ENCODE results near the gene EIF2AK2.

EIF2AK2 gene

DNA sequence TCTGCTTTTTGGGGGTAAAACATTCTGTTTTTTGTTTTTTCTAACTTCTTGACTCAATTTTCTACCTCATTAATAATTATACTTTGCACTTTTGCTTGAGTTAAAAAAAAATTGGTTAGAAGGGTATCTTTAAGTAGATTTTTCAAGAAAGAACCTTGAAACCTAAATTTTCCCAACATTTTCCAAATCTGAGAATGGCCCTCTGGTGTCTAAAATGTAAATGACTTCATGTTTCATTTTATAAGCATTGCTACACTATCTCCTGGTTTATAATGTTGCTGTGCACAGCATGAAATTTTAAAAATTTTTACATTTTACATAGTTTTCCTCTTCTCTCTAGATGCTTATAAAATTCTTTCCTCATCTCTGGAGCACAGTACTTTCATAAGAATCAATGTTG lies 14.2 kb downstream of the EIF2AK2 start:
- no peaks in the 10 kb centered on the region for H3K4me1 ChIP-seq (ENCODE audit: control insufficient read depth, insufficient read depth, low read length, unreplicated experiment)
- H3K27ac ChIP-seq (ENCODE audit: low read depth, low read length): no peak overlapping the region
- no peak overlapping the region for H3K4me3 ChIP-seq (ENCODE audit: low read depth, low read length)
- peaks cover 39% of the 10 kb centered on the region for H3K79me2 ChIP-seq (ENCODE audit: control insufficient read depth, insufficient read depth, low read length, unreplicated experiment)
- no peaks in the 10 kb centered on the region for H3K27me3 ChIP-seq (ENCODE audit: insufficient read depth, low read length)
- no peak overlapping the region for H2AFZ ChIP-seq (ENCODE audit: low read length, unreplicated experiment)
- peaks cover 72% of the 10 kb centered on the region for H3K36me3 ChIP-seq (ENCODE audit: insufficient read depth, low read length)

DNA sequence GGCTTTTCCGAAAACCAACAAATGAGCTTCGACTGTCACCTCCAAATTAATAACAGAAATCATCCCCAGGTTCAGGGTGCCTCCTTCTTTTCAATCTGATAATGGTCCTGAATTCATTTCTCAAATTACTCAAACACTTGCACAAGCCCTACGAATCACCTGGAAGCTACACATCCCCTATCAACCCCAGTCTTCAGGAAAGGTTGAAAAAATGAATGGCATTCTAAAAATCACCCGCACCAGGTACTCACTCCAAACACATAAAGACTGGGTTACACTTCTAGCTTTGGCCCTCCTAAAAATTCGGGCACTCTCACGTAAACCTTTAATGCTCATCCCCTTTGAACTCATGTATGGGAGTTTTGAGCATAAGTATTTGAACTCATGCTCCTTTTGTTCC lies 23.9 kb downstream of the EIF2AK2 start:
- Histone ChIP-seq H3K27ac (ENCODE audit: low read depth, low read length) (no peak overlapping the region), H3K4me3 (ENCODE audit: low read depth, low read length) (no peak overlapping the region), H3K4me1 (ENCODE audit: control insufficient read depth, insufficient read depth, low read length, unreplicated experiment) (no peaks in the 10 kb centered on the region), H3K79me2 (ENCODE audit: control insufficient read depth, insufficient read depth, low read length, unreplicated experiment) (peaks cover 83% of the 10 kb centered on the region), H3K36me3 (ENCODE audit: insufficient read depth, low read length) (peaks cover 83% of the 10 kb centered on the region), H2AFZ (ENCODE audit: low read length, unreplicated experiment) (no peak overlapping the region), H3K27me3 (ENCODE audit: insufficient read depth, low read length) (no peaks in the 10 kb centered on the region)

DNA sequence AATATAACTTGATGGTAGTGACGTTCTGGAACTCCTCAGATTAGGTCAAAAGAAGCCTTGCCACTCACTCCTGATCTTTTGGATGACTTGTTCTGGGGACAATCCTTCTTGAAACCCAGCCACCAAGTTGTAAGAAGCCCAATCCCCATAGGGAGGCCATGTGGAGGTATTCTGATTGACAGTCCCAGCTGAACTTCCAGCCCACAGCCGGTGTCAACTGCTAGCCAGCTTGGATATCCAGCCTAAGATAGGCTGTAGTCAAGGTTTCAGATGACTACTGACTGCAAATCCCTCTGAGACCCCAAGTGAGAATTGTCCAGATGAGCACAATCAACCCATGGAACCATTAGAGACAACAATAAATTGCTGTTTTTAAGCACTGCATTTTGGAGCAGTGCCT lies 31.4 kb downstream of the EIF2AK2 start:
- Histone ChIP-seq H3K79me2 (ENCODE audit: control insufficient read depth, insufficient read depth, low read length, unreplicated experiment) (peaks cover 38% of the 10 kb centered on the region), H3K36me3 (ENCODE audit: insufficient read depth, low read length) (peaks cover 49% of the 10 kb centered on the region), H3K27ac (ENCODE audit: low read depth, low read length) (no peak overlapping the region)

DNA sequence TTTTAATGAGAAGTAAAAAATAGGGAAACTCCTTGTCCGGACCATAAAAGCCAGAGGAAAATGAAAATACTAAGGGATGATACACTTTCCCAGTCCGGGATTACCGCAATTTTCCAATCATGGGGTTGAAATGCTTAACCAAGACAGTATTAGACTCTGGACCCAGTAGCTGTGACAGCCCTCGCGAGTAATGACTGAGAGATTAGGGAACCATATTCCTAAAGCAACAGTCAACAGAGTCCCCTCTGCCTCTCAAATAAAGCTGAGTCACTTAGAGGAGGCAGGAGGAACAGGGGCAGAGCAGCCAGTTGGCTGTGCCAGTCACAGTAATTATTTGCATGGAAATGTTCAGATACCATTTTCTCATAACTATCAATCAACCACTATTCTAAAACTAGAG lies 37.6 kb downstream of the EIF2AK2 start:
- Histone ChIP-seq H3K36me3 (ENCODE audit: insufficient read depth, low read length) (peaks cover 45% of the 10 kb centered on the region), H3K79me2 (ENCODE audit: control insufficient read depth, insufficient read depth, low read length, unreplicated experiment) (peaks cover 23% of the 10 kb centered on the region), H3K4me1 (ENCODE audit: control insufficient read depth, insufficient read depth, low read length, unreplicated experiment) (no peaks in the 10 kb centered on the region), H3K27ac (ENCODE audit: low read depth, low read length) (no peak overlapping the region; the same call in 1 of the 2 replicates), H3K27me3 (ENCODE audit: insufficient read depth, low read length) (no peaks in the 10 kb centered on the region), H3K4me3 (ENCODE audit: low read depth, low read length) (no peak overlapping the region), H2AFZ (ENCODE audit: low read length, unreplicated experiment) (no peak overlapping the region)

More for the DNA sequence above, 31.4 kb downstream of the EIF2AK2 start:
- no peaks in the 10 kb centered on the region for H3K4me1 ChIP-seq (ENCODE audit: control insufficient read depth, insufficient read depth, low read length, unreplicated experiment)
- H3K27me3 ChIP-seq (ENCODE audit: insufficient read depth, low read length): no peaks in the 10 kb centered on the region
- no peak overlapping the region for H2AFZ ChIP-seq (ENCODE audit: low read length, unreplicated experiment)
- no peak overlapping the region for H3K4me3 ChIP-seq (ENCODE audit: low read depth, low read length)

DNA sequence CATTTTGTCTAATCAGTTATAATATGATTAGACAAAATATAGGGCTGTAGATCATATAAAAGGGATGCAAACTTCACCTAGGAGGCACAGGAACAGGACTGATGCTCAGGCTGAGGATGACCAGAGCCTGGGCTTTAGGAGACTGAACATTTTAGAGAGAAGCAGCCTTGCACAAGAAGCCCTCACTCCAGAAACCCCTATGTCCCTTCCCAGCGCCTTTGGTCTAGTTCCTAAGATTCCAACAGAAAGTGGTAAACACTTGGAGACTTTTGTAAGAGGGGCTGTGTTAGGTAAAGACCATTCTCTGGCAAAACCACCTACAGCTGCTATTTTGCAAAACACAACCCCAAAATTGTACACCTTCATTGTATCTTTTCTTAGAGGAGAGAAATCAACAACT lies 39.2 kb downstream of the EIF2AK2 start:
- Histone ChIP-seq H3K27me3 (ENCODE audit: insufficient read depth, low read length) (no peaks in the 10 kb centered on the region), H3K36me3 (ENCODE audit: insufficient read depth, low read length) (peaks cover 47% of the 10 kb centered on the region), H3K4me3 (ENCODE audit: low read depth, low read length) (no peak overlapping the region), H2AFZ (ENCODE audit: low read length, unreplicated experiment) (no peak overlapping the region), H3K27ac (ENCODE audit: low read depth, low read length) (no peak overlapping the region), H3K4me1 (ENCODE audit: control insufficient read depth, insufficient read depth, low read length, unreplicated experiment) (no peaks in the 10 kb centered on the region), H3K79me2 (ENCODE audit: control insufficient read depth, insufficient read depth, low read length, unreplicated experiment) (peaks cover 20% of the 10 kb centered on the region)

DNA sequence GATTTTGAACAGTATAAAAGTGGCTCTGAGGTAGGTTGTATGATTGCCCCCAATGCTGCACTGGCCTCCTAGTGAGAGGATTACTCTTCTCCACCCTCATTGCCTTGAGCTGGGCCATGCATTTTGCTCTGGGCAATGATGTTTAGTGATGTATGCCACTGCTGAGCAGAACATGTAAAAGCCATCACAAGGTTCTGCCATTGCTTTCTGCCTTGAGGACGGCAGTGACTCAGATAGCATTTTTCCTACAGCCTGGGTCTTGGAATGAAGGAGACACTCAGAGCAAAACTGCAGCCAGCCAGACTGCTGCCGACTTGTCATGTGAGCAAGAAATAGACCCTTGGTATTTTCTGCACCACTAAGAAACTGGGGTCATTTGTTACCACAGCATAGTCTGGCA lies 44.8 kb downstream of the EIF2AK2 start:
- Histone ChIP-seq H3K27me3 (ENCODE audit: insufficient read depth, low read length) (no peaks in the 10 kb centered on the region), H3K36me3 (ENCODE audit: insufficient read depth, low read length) (peaks cover 47% of the 10 kb centered on the region), H3K79me2 (ENCODE audit: control insufficient read depth, insufficient read depth, low read length, unreplicated experiment) (peaks cover 11% of the 10 kb centered on the region), H3K27ac (ENCODE audit: low read depth, low read length) (no peak overlapping the region), H3K4me1 (ENCODE audit: control insufficient read depth, insufficient read depth, low read length, unreplicated experiment) (no peaks in the 10 kb centered on the region), H3K4me3 (ENCODE audit: low read depth, low read length) (no peak overlapping the region), H2AFZ (ENCODE audit: low read length, unreplicated experiment) (no peak overlapping the region)

DNA sequence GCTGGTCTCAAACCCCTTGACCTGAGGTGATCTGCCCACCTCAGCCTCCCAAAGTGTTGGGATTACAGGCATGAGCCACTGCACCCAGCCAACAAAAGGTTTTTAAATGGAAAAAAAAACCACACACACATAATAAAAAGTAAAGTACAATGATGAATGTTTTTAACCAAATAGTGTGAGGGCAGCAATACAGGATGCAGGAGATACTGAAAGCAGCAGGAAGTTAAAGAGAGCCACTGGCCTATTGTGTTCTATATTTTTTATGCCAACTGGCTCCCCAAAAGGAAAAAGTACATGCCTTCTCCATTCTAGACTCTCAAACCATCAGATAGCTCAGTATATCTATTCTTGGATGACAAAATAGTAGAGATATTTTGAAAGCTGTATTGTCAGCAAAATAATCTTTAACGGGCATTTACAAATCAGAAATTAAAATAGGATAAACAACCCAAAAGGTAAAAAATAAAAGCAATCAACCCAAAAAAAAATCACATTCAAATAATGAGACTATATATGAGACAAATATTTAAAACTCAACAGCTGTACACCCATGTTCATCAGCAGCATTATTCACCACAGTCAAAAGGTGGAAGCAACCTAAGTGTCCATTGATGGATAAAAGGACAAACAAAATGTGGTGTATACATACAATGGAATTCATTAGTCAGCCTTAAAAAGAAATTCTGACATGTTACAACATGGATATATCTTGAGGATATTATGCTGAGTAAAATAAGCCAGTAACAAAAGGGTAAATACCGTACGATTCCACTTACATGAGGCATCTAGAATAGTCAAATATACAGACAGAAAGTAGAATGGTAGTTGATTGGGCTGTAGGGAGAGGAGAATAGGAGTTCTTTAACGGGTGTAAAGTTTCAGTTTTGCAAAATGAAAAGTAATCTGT lies 46.2 kb downstream of the EIF2AK2 start:
- no peak overlapping the region for H2AFZ ChIP-seq (ENCODE audit: low read length, unreplicated experiment)
- H3K27me3 ChIP-seq (ENCODE audit: insufficient read depth, low read length): no peaks in the 10 kb centered on the region
- no peak overlapping the region for H3K4me3 ChIP-seq (ENCODE audit: low read depth, low read length)
- H3K36me3 ChIP-seq (ENCODE audit: insufficient read depth, low read length): peaks cover 47% of the 10 kb centered on the region
- H3K4me1 ChIP-seq (ENCODE audit: control insufficient read depth, insufficient read depth, low read length, unreplicated experiment): no peaks in the 10 kb centered on the region
- H3K27ac ChIP-seq (ENCODE audit: low read depth, low read length): no peak overlapping the region
- H3K79me2 ChIP-seq (ENCODE audit: control insufficient read depth, insufficient read depth, low read length, unreplicated experiment): peaks cover 3% of the 10 kb centered on the region

DNA sequence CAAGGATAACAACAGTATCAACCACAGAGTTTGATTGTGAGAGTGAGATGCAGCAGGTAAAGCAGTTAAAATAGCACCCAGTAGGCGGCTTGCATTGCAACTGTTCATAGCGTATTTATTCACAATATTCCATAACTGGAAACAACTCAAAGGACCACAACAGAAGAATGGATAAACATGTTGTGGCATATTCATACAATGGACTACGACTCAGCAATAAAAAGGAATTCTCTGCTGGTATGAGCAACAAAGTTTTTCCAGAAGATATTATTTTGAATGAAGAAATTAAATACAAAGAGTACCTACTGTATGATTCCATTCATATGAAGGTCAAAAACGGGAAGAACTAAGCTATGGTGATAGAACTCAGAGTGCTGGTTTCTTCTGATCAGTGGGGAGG lies 47.3 kb downstream of the EIF2AK2 start:
- Histone ChIP-seq H3K27ac (ENCODE audit: low read depth, low read length) (no peak overlapping the region), H3K79me2 (ENCODE audit: control insufficient read depth, insufficient read depth, low read length, unreplicated experiment) (no peaks in the 10 kb centered on the region), H3K36me3 (ENCODE audit: insufficient read depth, low read length) (peaks cover 46% of the 10 kb centered on the region), H3K27me3 (ENCODE audit: insufficient read depth, low read length) (no peaks in the 10 kb centered on the region), H3K4me3 (ENCODE audit: low read depth, low read length) (no peak overlapping the region), H2AFZ (ENCODE audit: low read length, unreplicated experiment) (no peak overlapping the region), H3K4me1 (ENCODE audit: control insufficient read depth, insufficient read depth, low read length, unreplicated experiment) (peaks cover 4% of the 10 kb centered on the region)

DNA sequence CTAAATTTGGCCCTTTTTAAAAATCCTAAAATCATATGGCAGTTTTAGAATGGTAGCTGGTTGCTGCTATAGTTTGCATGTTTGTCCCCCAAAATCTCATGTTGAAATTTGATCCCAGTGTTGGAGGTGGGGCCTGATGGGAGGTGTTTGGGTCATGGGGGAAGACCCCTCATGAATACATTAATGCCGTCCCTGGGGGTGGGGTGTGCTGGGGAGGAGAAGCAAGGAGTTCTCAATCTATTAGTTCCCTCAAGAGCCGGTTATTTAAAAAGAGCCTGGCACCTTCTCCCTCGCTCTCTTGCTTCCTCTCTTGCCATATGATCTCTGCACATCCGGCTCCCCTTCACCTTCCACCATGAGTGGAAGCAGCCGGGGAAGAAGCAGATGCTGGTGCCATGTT lies 51.6 kb downstream of the EIF2AK2 start:
- Histone ChIP-seq H3K4me1 (ENCODE audit: control insufficient read depth, insufficient read depth, low read length, unreplicated experiment) (peaks cover 15% of the 10 kb centered on the region), H3K36me3 (ENCODE audit: insufficient read depth, low read length) (peaks cover 48% of the 10 kb centered on the region), H3K79me2 (ENCODE audit: control insufficient read depth, insufficient read depth, low read length, unreplicated experiment) (no peaks in the 10 kb centered on the region), H3K27ac (ENCODE audit: low read depth, low read length) (no peak overlapping the region), H3K27me3 (ENCODE audit: insufficient read depth, low read length) (no peaks in the 10 kb centered on the region), H3K4me3 (ENCODE audit: low read depth, low read length) (no peak overlapping the region), H2AFZ (ENCODE audit: low read length, unreplicated experiment) (no peak overlapping the region)

DNA sequence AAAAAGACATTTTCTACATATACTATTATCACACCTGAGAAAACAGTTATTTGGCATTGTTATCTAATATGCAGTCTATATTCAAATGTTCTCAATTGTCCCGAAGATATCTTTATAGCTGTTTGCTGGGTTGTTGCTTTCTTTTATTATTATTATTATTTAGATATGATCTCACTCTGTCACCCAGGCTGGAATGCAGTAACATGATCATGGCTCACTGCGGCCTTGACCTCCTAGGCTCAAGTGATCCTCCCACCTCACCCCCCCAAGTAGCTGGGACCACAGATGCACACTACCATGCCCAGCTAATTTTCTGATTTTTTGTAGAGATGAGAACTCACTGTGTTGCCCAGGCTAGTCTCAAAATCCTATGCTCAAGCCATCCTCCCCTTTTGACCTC lies 52.6 kb downstream of the EIF2AK2 start:
- Histone ChIP-seq H3K4me3 (ENCODE audit: low read depth, low read length) (no peak overlapping the region), H3K4me1 (ENCODE audit: control insufficient read depth, insufficient read depth, low read length, unreplicated experiment) (peaks cover 15% of the 10 kb centered on the region), H3K79me2 (ENCODE audit: control insufficient read depth, insufficient read depth, low read length, unreplicated experiment) (no peaks in the 10 kb centered on the region), H3K36me3 (ENCODE audit: insufficient read depth, low read length) (peaks cover 52% of the 10 kb centered on the region), H2AFZ (ENCODE audit: low read length, unreplicated experiment) (no peak overlapping the region), H3K27ac (ENCODE audit: low read depth, low read length) (no peak overlapping the region), H3K27me3 (ENCODE audit: insufficient read depth, low read length) (no peaks in the 10 kb centered on the region)

DNA sequence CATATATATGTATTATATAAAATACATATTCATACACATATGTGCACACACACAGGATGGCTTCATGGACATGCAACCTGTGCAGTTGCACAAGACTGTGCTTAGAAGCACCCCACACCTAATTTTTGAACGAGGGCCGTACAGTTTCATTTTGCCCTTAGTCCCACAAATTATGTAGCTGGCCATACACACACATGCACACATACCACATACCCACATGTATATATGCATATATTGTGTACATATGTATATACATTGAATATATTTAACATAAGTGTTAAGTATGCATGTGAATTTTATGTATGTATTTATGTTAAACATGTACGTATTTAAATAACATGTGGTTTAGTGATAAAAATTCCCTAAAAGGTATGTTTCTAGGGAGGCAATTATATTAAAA lies 54.2 kb downstream of the EIF2AK2 start:
- no peaks in the 10 kb centered on the region for H3K27me3 ChIP-seq (ENCODE audit: insufficient read depth, low read length)
- peaks cover 15% of the 10 kb centered on the region for H3K4me1 ChIP-seq (ENCODE audit: control insufficient read depth, insufficient read depth, low read length, unreplicated experiment)
- H2AFZ ChIP-seq (ENCODE audit: low read length, unreplicated experiment): no peak overlapping the region
- no peaks in the 10 kb centered on the region for H3K79me2 ChIP-seq (ENCODE audit: control insufficient read depth, insufficient read depth, low read length, unreplicated experiment)
- H3K27ac ChIP-seq (ENCODE audit: low read depth, low read length): no peak overlapping the region
- H3K36me3 ChIP-seq (ENCODE audit: insufficient read depth, low read length): peaks cover 54% of the 10 kb centered on the region
- H3K4me3 ChIP-seq (ENCODE audit: low read depth, low read length): no peak overlapping the region
